ENCODE results near the gene ZCRB1. TPM values are rescaled to one million over a fixed set of nuclear protein-coding genes. Genes with fewer than 3 reads are reported as not detected.

ZCRB1 gene
- total and polyA plus RNA-seq, 2 donors from 2014 or later, result 45.6 to 87.5 TPM

- no peak for DNase-seq
- Histone ChIP-seq H3K27ac (ENCODE audit: low read depth in 2 of 2, low read length in 2 of 2) (no peak overlapping the region), H3K4me1 (ENCODE audit: control insufficient read depth in 2 of 3, insufficient read depth in 2 of 3, low read depth in 1 of 3, low read length in 3 of 3) (peaks cover 2 to 15% (median 15%) of the 10 kb centered on the region in 3 donors), H3K27me3 (ENCODE audit: control insufficient read depth, insufficient read depth, low read length) (no peaks in the 10 kb centered on the region), H3K9ac (ENCODE audit: low read length in 3 of 3) (no peak overlapping the region), H3K4me3 (ENCODE audit: low read length in 3 of 3) (no peak overlapping the region), H3K36me3 (ENCODE audit: control insufficient read depth in 2 of 3, insufficient read depth in 3 of 3, low read length in 3 of 3) (peaks cover 0 to 10% (median 0%) of the 10 kb centered on the region in 3 donors), H3K9me3 (ENCODE audit: control insufficient read depth in 2 of 3, insufficient read depth in 1 of 3, low read length in 3 of 3) (no peaks in the 10 kb centered on the region)
- no peak for FAIRE-seq
- TF ChIP-seq CTCF (IDR thresholded peaks at IDR 0.05; ENCODE audit: borderline replicate concordance, extremely low read depth, insufficient read depth), result no peak
- intact Hi-C loops (cut with DNase I), result no loop called here
These were observed 2.0 kb downstream of the ZCRB1 start for GRCh38 chr12:42323856-42324255.

- Histone ChIP-seq H3K36me3 (ENCODE audit: control insufficient read depth in 2 of 3, insufficient read depth in 3 of 3, low read length in 3 of 3) (peaks cover 0 to 10% (median 0%) of the 10 kb centered on the region in 3 donors), H3K9me3 (ENCODE audit: control insufficient read depth in 2 of 3, insufficient read depth in 1 of 3, low read length in 3 of 3) (no peaks in the 10 kb centered on the region), H3K27ac (ENCODE audit: low read depth in 2 of 2, low read length in 2 of 2) (no peak overlapping the region), H3K4me1 (ENCODE audit: control insufficient read depth in 2 of 3, insufficient read depth in 2 of 3, low read depth in 1 of 3, low read length in 3 of 3) (peaks cover 2 to 14% (median 13%) of the 10 kb centered on the region in 3 donors), H3K9ac (ENCODE audit: low read length in 3 of 3) (no peak overlapping the region), H3K4me3 (ENCODE audit: low read length in 3 of 3) (no peak overlapping the region), H3K27me3 (ENCODE audit: control insufficient read depth, insufficient read depth, low read length) (no peaks in the 10 kb centered on the region)
- intact Hi-C loops (cut with DNase I), result no loop called here
- DNase-seq (no peak), FAIRE-seq (no peak)
- no peak for TF ChIP-seq CTCF (IDR thresholded peaks at IDR 0.05; ENCODE audit: borderline replicate concordance, extremely low read depth, insufficient read depth)
These were observed 3.3 kb downstream of the ZCRB1 start for GRCh38 chr12:42322567-42322966.

- no peak for TF ChIP-seq CTCF (IDR thresholded peaks at IDR 0.05; ENCODE audit: borderline replicate concordance, extremely low read depth, insufficient read depth)
- Histone ChIP-seq H3K4me3 (ENCODE audit: low read length in 3 of 3) (no peak overlapping the region), H3K27ac (ENCODE audit: low read depth in 2 of 2, low read length in 2 of 2) (no peak overlapping the region), H3K4me1 (ENCODE audit: control insufficient read depth in 2 of 3, insufficient read depth in 2 of 3, low read depth in 1 of 3, low read length in 3 of 3) (peaks cover 0 to 6% (median 3%) of the 10 kb centered on the region in 3 donors), H3K9ac (ENCODE audit: low read length in 3 of 3) (no peak overlapping the region), H3K36me3 (ENCODE audit: control insufficient read depth in 2 of 3, insufficient read depth in 3 of 3, low read length in 3 of 3) (peaks cover 0 to 10% (median under 1%) of the 10 kb centered on the region in 3 donors), H3K9me3 (ENCODE audit: control insufficient read depth in 2 of 3, insufficient read depth in 1 of 3, low read length in 3 of 3) (no peaks in the 10 kb centered on the region), H3K27me3 (ENCODE audit: control insufficient read depth, insufficient read depth, low read length) (no peaks in the 10 kb centered on the region)
- no peak for FAIRE-seq
- DNase-seq, result no peak
- intact Hi-C loops (cut with DNase I), result no loop called here
These were observed 5.1 kb downstream of the ZCRB1 start for GRCh38 chr12:42320796-42321195.

- Histone ChIP-seq H3K4me1 (ENCODE audit: control insufficient read depth in 2 of 3, insufficient read depth in 2 of 3, low read depth in 1 of 3, low read length in 3 of 3) (no peaks in the 10 kb centered on the region), H3K9ac (ENCODE audit: low read length in 3 of 3) (no peak overlapping the region), H3K9me3 (ENCODE audit: control insufficient read depth in 2 of 3, insufficient read depth in 1 of 3, low read length in 3 of 3) (no peaks in the 10 kb centered on the region), H3K27me3 (ENCODE audit: control insufficient read depth, insufficient read depth, low read length) (no peaks in the 10 kb centered on the region), H3K4me3 (ENCODE audit: low read length in 3 of 3) (no peak overlapping the region), H3K36me3 (ENCODE audit: control insufficient read depth in 2 of 3, insufficient read depth in 3 of 3, low read length in 3 of 3) (peaks cover 2 to 8% (median 6%) of the 10 kb centered on the region in 3 donors), H3K27ac (ENCODE audit: low read depth in 2 of 2, low read length in 2 of 2) (no peak overlapping the region)
- FAIRE-seq (no peak), DNase-seq (no peak)
- TF ChIP-seq CTCF (IDR thresholded peaks at IDR 0.05; ENCODE audit: borderline replicate concordance, extremely low read depth, insufficient read depth), result no peak
- intact Hi-C loops (cut with DNase I), result no loop called here
These were observed 10.8 kb downstream of the ZCRB1 start for GRCh38 chr12:42315108-42315507.
